HEK293T (cell line): ENCODE measurements around the gene STK4.

Experiments used
- CTCF ChIA-PET: fragments of 350-600 bp; formaldehyde crosslinking; extraction: SDS; loops from one replicate; lab custom pipeline; 2021; ENCODE audit warnings: antibody characterized with exemption, inconsistent platforms; lab: Yijun Ruan, JAX
- POLR2A ChIA-PET: fragments of 350-600 bp; formaldehyde crosslinking; extraction: SDS; loops from one replicate; lab custom pipeline; 2020; ENCODE audit warnings: antibody characterized with exemption, inconsistent platforms; lab: Yijun Ruan, JAX
- DNase-seq: peaks from one replicate; pipeline ENCODE4 v3.0.0; 2012; ENCODE audit warnings: mixed read lengths; ENCODE audit errors: extremely low spot score
- ARNT ChIP-seq: fragments of 450-650 bp; IDR thresholded peaks from 2 replicates; pipeline ENCODE4 v1.6.1; 2017; ENCODE audit warnings: mild to moderate bottlenecking
- BHLHE40 ChIP-seq: fragments of 450-650 bp; IDR thresholded peaks from 2 replicates; pipeline ENCODE4 v1.6.1; 2016; ENCODE audit warnings: mild to moderate bottlenecking, moderate library complexity, borderline replicate concordance
- CTBP1 ChIP-seq: fragments of 450-650 bp; IDR thresholded peaks from 2 replicates; pipeline ENCODE4 v1.6.1; 2016; ENCODE audit warnings: borderline replicate concordance
- ELF4 ChIP-seq: fragments of 450-650 bp; IDR thresholded peaks from 2 replicates; pipeline ENCODE4 v1.6.1; 2017; ENCODE audit warnings: antibody characterized with exemption
- FOXA1 ChIP-seq: fragments of 450-650 bp; IDR thresholded peaks from 2 replicates; pipeline ENCODE4 v1.6.1; 2016; ENCODE audit warnings: mild to moderate bottlenecking
- FOXK2 ChIP-seq: fragments of 450-650 bp; IDR thresholded peaks from 2 replicates; pipeline ENCODE4 v1.6.1; 2016; ENCODE audit warnings: mild to moderate bottlenecking
- FOXM1 ChIP-seq: fragments of 450-650 bp; IDR thresholded peaks from 2 replicates; pipeline ENCODE4 v1.6.1; 2017; ENCODE audit warnings: mild to moderate bottlenecking, borderline replicate concordance
- HDGF ChIP-seq: fragments of 450-650 bp; IDR thresholded peaks from 2 replicates; pipeline ENCODE4 v1.6.1; 2017; ENCODE audit warnings: antibody characterized with exemption, borderline replicate concordance
- L3MBTL2 ChIP-seq: fragments of 450-650 bp; conservative IDR thresholded peaks from 2 replicates; pipeline ENCODE4 v1.6.1; 2016; ENCODE audit warnings: mild to moderate bottlenecking
- LEF1 ChIP-seq: fragments of 450-650 bp; IDR thresholded peaks from 2 replicates; pipeline ENCODE4 v1.6.1; 2017; ENCODE audit warnings: mild to moderate bottlenecking, borderline replicate concordance
- NFRKB ChIP-seq: fragments of 450-650 bp; IDR thresholded peaks from 2 replicates; pipeline ENCODE4 v1.6.1; 2016; ENCODE audit warnings: mild to moderate bottlenecking, moderate library complexity
- SP1 ChIP-seq: fragments of 450-650 bp; IDR thresholded peaks from 2 replicates; pipeline ENCODE4 v1.6.1; 2017
- SUZ12 ChIP-seq: fragments of 450-650 bp; IDR thresholded peaks from 2 replicates; pipeline ENCODE4 v1.6.1; 2016; ENCODE audit warnings: mild to moderate bottlenecking
- TARDBP ChIP-seq: fragments of 450-650 bp; IDR thresholded peaks from 2 replicates; pipeline ENCODE4 v1.6.1; 2016
- ZNF384 ChIP-seq: fragments of 450-650 bp; IDR thresholded peaks from 2 replicates; pipeline ENCODE4 v1.6.1; 2016
- TF ChIP-seq, protein P1 (sequence below): fragments of 450-650 bp; IDR thresholded peaks from 2 replicates; pipeline ENCODE4 v1.6.1; 2016

STK4 gene

DNA sequence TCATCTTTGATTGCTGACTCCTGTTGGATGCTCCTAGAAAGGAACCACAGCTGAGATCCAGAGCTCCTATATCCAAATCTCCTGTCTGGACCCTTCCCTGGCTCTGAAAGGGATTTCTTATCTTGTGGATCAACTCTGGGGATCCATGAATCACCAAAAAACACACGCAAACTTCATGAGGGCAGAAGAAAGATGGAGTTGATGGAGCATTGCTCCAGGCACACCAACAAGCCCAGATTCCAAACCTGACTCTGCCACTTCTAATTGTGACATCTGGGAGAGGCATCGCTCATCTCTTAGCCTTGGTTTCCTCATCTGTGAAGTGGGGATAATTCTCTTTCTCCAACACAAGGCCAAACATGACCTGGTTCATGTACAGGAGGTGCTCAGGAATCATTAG lies 127.9 kb downstream of the STK4 start:
- CTCF ChIA-PET = interaction anchor here (0.7 to 1.2 kb wide), 3 partner anchors 22 to 50 kb away, joined by 3 read pairs; no protein-coding TSS in a partner anchor
- POLR2A ChIA-PET = no interaction called here
- no peak for DNase-seq
- TF ChIP-seq LEF1 (no peak), ARNT (no peak), FOXA1 (no peak), TARDBP (no peak), CTBP1 (no peak), ZNF384 (no peak), FOXM1 (no peak)
- TF ChIP-seq, protein P1, sequence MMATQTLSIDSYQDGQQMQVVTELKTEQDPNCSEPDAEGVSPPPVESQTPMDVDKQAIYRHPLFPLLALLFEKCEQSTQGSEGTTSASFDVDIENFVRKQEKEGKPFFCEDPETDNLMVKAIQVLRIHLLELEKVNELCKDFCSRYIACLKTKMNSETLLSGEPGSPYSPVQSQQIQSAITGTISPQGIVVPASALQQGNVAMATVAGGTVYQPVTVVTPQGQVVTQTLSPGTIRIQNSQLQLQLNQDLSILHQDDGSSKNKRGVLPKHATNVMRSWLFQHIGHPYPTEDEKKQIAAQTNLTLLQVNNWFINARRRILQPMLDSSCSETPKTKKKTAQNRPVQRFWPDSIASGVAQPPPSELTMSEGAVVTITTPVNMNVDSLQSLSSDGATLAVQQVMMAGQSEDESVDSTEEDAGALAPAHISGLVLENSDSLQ = no peak

DNA sequence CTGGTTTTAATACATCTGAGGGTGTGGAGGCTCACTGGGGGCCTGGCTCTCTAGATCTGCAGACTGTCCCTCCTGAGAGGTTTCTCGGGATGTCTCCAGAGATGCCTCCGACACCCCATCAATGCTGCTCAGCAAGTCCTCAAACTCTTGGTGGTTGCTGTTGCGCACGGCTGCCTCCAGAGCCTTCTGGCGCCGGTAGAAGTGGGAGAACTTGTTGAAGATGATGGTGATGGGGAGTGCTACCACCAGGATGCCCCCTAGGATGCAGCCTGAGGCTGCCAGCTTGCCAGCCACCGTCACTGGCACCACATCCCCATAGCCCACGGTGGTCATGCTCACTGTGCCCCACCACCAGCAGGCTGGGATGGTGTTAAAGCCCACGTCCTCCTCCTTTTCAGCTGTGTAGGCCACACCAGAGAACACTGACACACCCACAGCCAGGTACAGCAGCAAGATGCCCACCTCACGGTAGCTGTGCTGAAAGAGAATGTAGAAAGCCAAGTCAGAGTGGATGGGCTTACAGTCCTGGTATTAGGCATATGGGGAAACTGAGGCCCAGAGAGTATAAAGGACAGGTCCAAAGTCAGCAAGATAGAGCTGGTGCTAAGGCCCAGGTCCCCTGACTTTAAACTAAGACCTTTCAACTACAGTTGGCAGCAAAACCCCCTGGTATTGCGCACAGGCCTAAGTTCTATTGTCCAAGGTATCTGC lies 128.7 kb downstream of the STK4 start:
- ChIA-PET CTCF (interaction anchor here (0.6 to 2.6 kb wide), 12 partner anchors 15 to 198 kb away, joined by 3 to 41 read pairs (median 7); no protein-coding TSS in a partner anchor), POLR2A (no interaction called here)
- no peak for DNase-seq

DNA sequence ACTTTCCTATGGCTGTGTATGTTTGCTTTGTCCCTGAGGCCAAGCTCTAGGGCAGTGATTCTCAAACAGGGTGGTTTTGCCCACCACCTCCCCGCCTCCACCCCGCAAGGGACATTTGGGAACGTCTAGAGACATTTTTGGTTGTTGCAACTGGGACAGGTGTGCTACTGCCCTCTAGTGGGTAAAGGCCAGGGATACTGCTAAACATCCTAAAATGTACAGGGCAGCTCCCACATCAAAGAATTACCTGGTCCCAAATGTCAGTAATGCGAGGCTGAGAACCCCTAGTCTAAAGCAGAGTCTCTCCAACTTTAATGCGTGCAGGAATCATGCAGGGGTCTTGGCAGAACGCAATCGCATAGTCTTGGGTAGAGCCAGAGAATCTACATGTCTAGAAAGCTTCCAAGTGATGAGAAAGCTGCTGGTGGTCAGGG lies 129.5 kb downstream of the STK4 start:
- DNase-seq = peak; percentile 66
- POLR2A ChIA-PET = no interaction called here
- CTCF ChIA-PET = interaction anchor here (0.6 to 2.6 kb wide), 19 partner anchors 9 to 349 kb away, joined by 3 to 41 read pairs (median 4); no protein-coding TSS in a partner anchor
- TF ChIP-seq CTBP1 (no peak), HDGF (no peak), L3MBTL2 (no peak), TARDBP (no peak)

More for the DNA sequence above, 128.7 kb downstream of the STK4 start:
- TF ChIP-seq ZNF384 (no peak), L3MBTL2 (no peak), SUZ12 (no peak), FOXM1 (no peak), ELF4 (no peak), NFRKB (no peak), SP1 (no peak), BHLHE40 (no peak), FOXA1 (no peak), LEF1 (no peak), HDGF (no peak), TARDBP (no peak), CTBP1 (no peak), FOXK2 (no peak), ARNT (no peak)
- TF ChIP-seq, protein P1 = no peak

DNA sequence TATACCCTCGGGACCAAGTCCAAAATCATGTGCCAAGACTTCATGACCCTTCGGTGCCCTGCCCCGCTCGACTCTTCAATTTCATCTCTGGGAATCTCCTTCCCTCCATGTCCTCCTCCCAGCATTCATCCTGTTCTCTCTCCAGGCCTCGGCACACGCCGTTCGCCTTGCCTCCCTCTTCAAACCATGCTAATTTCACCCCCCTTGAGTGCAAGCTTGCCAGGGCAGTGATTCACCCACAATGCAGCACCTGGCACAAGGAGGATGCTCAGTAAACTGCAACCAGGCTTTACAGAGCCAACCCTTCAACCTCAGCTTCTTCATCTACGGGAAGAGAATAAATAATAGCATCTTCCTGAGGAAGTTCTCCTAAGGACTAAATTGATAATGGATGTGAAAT lies 130.5 kb downstream of the STK4 start:
- ChIA-PET CTCF (interaction anchor here (0.6 to 2.6 kb wide), 12 partner anchors 10 to 197 kb away, joined by 3 to 41 read pairs (median 10); no protein-coding TSS in a partner anchor), POLR2A (no interaction called here)
- no peak for TF ChIP-seq TARDBP
- TF ChIP-seq ZNF384 = no peak
- TF ChIP-seq SUZ12 = no peak
- TF ChIP-seq NFRKB = no peak
- DNase-seq = no peak

DNA sequence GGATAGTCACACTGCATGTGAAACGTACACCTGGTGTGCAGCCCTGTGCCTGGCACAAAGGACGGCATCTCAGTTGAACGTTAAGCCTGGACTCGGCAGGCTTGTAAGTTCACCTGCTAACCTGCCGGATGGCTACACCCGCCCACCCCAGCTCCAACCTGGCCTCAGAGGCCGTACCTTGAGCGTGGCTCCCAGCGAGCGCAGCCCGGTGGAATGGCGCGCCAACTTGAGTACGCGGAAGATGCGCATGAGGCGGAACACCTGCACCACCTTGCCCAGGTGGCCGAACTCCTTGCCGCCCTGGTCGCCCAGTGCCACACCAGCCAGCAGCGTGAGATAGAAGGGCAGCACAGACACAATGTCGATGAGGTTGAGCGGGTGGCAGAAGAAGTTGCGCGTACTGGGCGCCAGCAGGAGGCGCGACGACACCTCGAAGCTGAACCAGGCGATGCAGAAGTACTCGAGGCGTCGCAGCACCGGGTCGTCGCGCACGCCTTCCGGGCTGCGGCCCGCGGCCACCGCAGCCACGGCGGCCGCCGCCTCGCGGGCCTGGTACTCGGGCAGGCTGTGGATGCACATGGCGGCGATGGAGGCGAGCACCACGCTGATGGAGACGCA lies 131.3 kb downstream of the STK4 start:
- ChIA-PET POLR2A (no interaction called here), CTCF (interaction anchor here (2.0 to 2.6 kb wide), 4 partner anchors 9 to 86 kb away, joined by 11 to 41 read pairs (median 14); no protein-coding TSS in a partner anchor)
- TF ChIP-seq CTBP1 (no peak), SUZ12 (no peak), FOXM1 (no peak), LEF1 (no peak), TARDBP (no peak), L3MBTL2 (no peak), FOXA1 (no peak), BHLHE40 (no peak), NFRKB (no peak), ARNT (no peak), HDGF (no peak), SP1 (no peak), ZNF384 (no peak), ELF4 (no peak), FOXK2 (no peak)
- TF ChIP-seq, protein P1 = no peak
- no peak for DNase-seq

DNA sequence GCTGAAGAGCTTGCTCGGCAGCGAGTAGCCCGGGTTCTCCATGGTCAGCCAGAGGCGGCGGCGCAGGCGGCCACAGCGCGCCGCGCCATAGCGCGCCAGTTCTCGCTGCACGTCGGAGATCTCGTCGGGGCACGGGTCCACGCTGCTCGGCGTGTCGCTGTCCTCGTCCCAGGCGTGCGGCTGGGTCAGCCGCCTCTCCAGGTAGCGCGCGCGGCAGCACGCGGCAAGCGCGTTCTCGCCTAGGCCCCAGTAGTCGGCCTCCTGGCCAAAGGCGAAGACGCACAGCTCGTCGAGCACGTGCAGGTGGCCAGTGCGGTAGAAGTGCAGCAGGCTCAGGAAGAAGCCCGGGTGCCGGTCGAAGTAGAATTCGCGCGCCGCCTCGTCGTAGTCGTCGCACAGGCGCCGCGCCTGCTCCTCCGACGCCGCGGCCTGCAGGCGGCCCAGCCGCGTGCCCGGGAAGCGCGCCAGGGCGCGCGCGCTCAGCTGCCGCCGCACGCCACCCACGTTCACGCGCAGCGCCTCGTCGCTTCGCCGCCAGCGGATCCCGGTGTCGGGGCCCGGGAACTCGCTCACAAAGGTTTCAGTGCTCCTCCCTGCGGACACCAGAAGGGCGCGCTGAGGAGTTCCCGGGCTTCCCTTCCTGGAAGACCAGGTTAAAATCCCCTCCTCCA lies 131.9 kb downstream of the STK4 start:
- ChIA-PET POLR2A (no interaction called here), CTCF (no interaction called here)
- DNase-seq = no peak
- TF ChIP-seq CTBP1 (no peak), ELF4 (no peak), L3MBTL2 (no peak), TARDBP (no peak), BHLHE40 (no peak), SUZ12 (no peak)
